IMR-90 (cell line): Measurements from ENCODE around the gene GSTA5. TPM values are rescaled to one million over a fixed set of nuclear protein-coding genes. Genes with fewer than 3 reads are reported as not detected.
"Not testable (repeated sequence)": the region's sequence is repeated elsewhere in the genome, so short reads cannot be mapped to it uniquely, and the experiment has no call there.

Experiments used
- ATAC-seq: fragments of 200-7000 bp; cut with Tn5 transposase; 2 replicates; pipeline ENCODE4 v1.9.1; 2020; ENCODE audit warnings: low read depth, mild to moderate bottlenecking, moderate library complexity
- BruUV-seq: library from RNA; stranded (reverse); fragments of 400-500 nt; replicated peaks from 2 replicates; lab custom pipeline; 2021; lab: Mats Ljungman, UMichigan
- CTCF ChIA-PET: fragments of 300-600 bp; formaldehyde crosslinking; extraction: SDS; loops from one replicate; lab custom pipeline; 2021; ENCODE audit warnings: antibody characterized with exemption; lab: Yijun Ruan, JAX
- POLR2A ChIA-PET: fragments of 300-600 bp; sonication (Branson Sonifier 250); formaldehyde crosslinking; loops from one replicate; lab custom pipeline; 2022; ENCODE audit warnings: antibody characterized with exemption; ENCODE audit not compliant: unreplicated experiment; lab: Charles Lee
- DNase-seq: peaks from one replicate; pipeline ENCODE4 v3.0.0; 2013
- H2AFZ ChIP-seq: replicated peaks from 2 replicates; pipeline ENCODE3; 2013; ENCODE audit warnings: low read length, mild to moderate bottlenecking; ENCODE audit not compliant: poor library complexity
- H2AK5ac ChIP-seq: 2 replicates; pipeline ENCODE4 v1.6.1; 2013; ENCODE audit warnings: low read depth, low read length, inconsistent platforms
- H2AK9ac ChIP-seq: replicated peaks from 2 replicates; pipeline ENCODE3; 2013; ENCODE audit warnings: mild to moderate bottlenecking, low read depth, low read length, moderate library complexity; ENCODE audit not compliant: poor library complexity
- H2BK120ac ChIP-seq: 2 replicates; pipeline ENCODE4 v1.6.1; 2013; ENCODE audit warnings: low read depth, low read length, inconsistent platforms
- H2BK15ac ChIP-seq: 3 replicates; pipeline ENCODE4 v1.6.1; 2013; ENCODE audit warnings: low read depth, low read length, inconsistent platforms
- H2BK20ac ChIP-seq: 2 replicates; pipeline ENCODE4 v1.6.1; 2013; ENCODE audit warnings: low read depth, mild to moderate bottlenecking, inconsistent platforms, low read length, moderate library complexity
- H2BK5ac ChIP-seq: 2 replicates; pipeline ENCODE4 v1.6.1; 2013; ENCODE audit warnings: mild to moderate bottlenecking, low read depth, low read length, inconsistent platforms; ENCODE audit not compliant: poor library complexity, severe bottlenecking
- H3K14ac ChIP-seq: replicated peaks from 2 replicates; pipeline ENCODE4 v1.6.1; 2013; ENCODE audit warnings: low read depth, low read length, inconsistent platforms
- H3K18ac ChIP-seq: 2 replicates; pipeline ENCODE4 v1.6.1; 2013; ENCODE audit warnings: low read depth, low read length, control low read depth
- H3K23ac ChIP-seq: 2 replicates; pipeline ENCODE4 v1.6.1; 2013; ENCODE audit warnings: low read depth, low read length, inconsistent platforms
- H3K27ac ChIP-seq: 2 replicates; pipeline ENCODE4 v1.5.1; 2013; ENCODE audit warnings: mild to moderate bottlenecking, control low read depth, low read length; ENCODE audit not compliant: insufficient read depth
- H3K27me3 ChIP-seq: 2 replicates; pipeline ENCODE4 v1.6.1; 2013; ENCODE audit warnings: low read length; ENCODE audit not compliant: control insufficient read depth, insufficient read depth
- H3K36me3 ChIP-seq: 2 replicates; pipeline ENCODE4 v1.6.1; 2013; ENCODE audit warnings: low read length, mixed read lengths; ENCODE audit not compliant: control insufficient read depth, insufficient read depth
- H3K4ac ChIP-seq: 2 replicates; pipeline ENCODE4 v1.6.1; 2013; ENCODE audit warnings: low read depth, low read length, inconsistent platforms
- H3K4me1 ChIP-seq: 2 replicates; pipeline ENCODE4 v1.6.1; 2013; ENCODE audit warnings: low read length, mixed read lengths; ENCODE audit not compliant: control insufficient read depth, insufficient read depth
- H3K4me2 ChIP-seq: 2 replicates; pipeline ENCODE4 v1.6.1; 2013; ENCODE audit warnings: low read depth, mild to moderate bottlenecking, control low read depth, low read length, moderate library complexity
- H3K4me3 ChIP-seq: 2 replicates; pipeline ENCODE4 v1.5.1; 2013; ENCODE audit warnings: low read depth, mild to moderate bottlenecking, control low read depth, low read length, moderate library complexity; ENCODE audit not compliant: insufficient read depth
- H3K56ac ChIP-seq: 2 replicates; pipeline ENCODE4 v1.6.1; 2013; ENCODE audit warnings: low read length, inconsistent platforms; ENCODE audit not compliant: insufficient read depth; ENCODE audit errors: extremely low read depth
- H3K79me1 ChIP-seq, 2 experiments: 2 replicates each; pipeline ENCODE4 v1.6.1; 2013; ENCODE audit warnings: low read length in 2 of 2, inconsistent platforms in 1 of 2, low read depth in 1 of 2
- H3K9ac ChIP-seq: 2 replicates; pipeline ENCODE4 v1.6.1; 2013; ENCODE audit warnings: low read depth, low read length, control low read depth
- H3K9me1 ChIP-seq: 2 replicates; pipeline ENCODE4 v1.6.1; 2013; ENCODE audit warnings: low read length, inconsistent platforms; ENCODE audit not compliant: insufficient read depth
- H3K9me3 ChIP-seq: 2 replicates; pipeline ENCODE4 v1.6.1; 2013; ENCODE audit warnings: low read length; ENCODE audit not compliant: control insufficient read depth, insufficient read depth
- H4K20me1 ChIP-seq: 2 replicates; pipeline ENCODE4 v1.6.1; 2013; ENCODE audit warnings: low read length, inconsistent platforms; ENCODE audit not compliant: insufficient read depth
- H4K5ac ChIP-seq: 2 replicates; pipeline ENCODE4 v1.6.1; 2013; ENCODE audit warnings: mild to moderate bottlenecking, low read depth, low read length, control low read depth
- H4K8ac ChIP-seq, 2 experiments: 2 replicates each; pipeline ENCODE4 v1.6.1; 2013; ENCODE audit warnings: low read depth in 2 of 2, low read length in 2 of 2, control low read depth in 1 of 2, inconsistent platforms in 1 of 2
- H4K91ac ChIP-seq: 2 replicates; pipeline ENCODE4 v1.6.1; 2013; ENCODE audit warnings: low read depth, low read length, inconsistent platforms; ENCODE audit not compliant: insufficient read depth
- WGBS, 2 experiments: methylation state at CpG; one replicate each; pipeline versions ENCODE4 v1.1.5 to v1.1.7; 2013; ENCODE audit warnings: missing lambda C conversion rate in 2 of 2; ENCODE audit not compliant: insufficient read length in 1 of 2; ENCODE audit errors: extremely low coverage in 2 of 2; 5-methylcytosine and 5-hydroxymethylcytosine counted together
- dilution Hi-C: fragments of 300-500 bp; cut with HindIII; formaldehyde crosslinking; loops from one replicate; pipeline ENCODE4 v1.14.3; 2018; ENCODE audit warnings: low sequenced_read_pairs; ENCODE audit not compliant: unreplicated experiment
- in situ Hi-C: fragments of 300-500 bp; cut with MboI; formaldehyde crosslinking; loops from 3 replicates; pipeline ENCODE4 v1.14.3; 2019; ENCODE audit warnings: low sequenced_read_pairs, inconsistent platforms, mixed read lengths
- intact Hi-C: fragments of 100-400 bp; cut with micrococcal nuclease; formaldehyde crosslinking; loops from 2 replicates; pipeline ENCODE4 v1.10.0; 2022
- polyA plus RNA-seq, 3 experiments: library from polyadenylated mRNA; depleted of rRNA; stranded (reverse); fragments of >200 nt; gene quantifications; 2 replicates each; pipeline ENCODE4 v1.2.3, GENCODE V29; 2012; ENCODE audit warnings: low replicate concordance in 1 of 3
- total RNA-seq: library from RNA; depleted of rRNA; stranded (reverse); fragments of >200 nt; gene quantifications from 2 replicates; pipeline ENCODE4 v1.2.3, GENCODE V29; 2012

The GSTA5 gene
- total and polyA plus RNA-seq, 2 of the 4 experiments (the other 2 are of a cell fraction): not detected

GRCh38 chr6:52825900-52826459 is 14.6 kb downstream of the GSTA5 start:
- WGBS, 2 experiments: no CpG with 5 or more reads among the region's 4 CpGs
- H3K4ac ChIP-seq, H3K4me2 ChIP-seq, H3K18ac ChIP-seq, DNase-seq, H2BK5ac ChIP-seq, CTCF ChIA-PET, H3K27ac ChIP-seq, H2AK5ac ChIP-seq, BruUV-seq, H3K4me3 ChIP-seq, H2BK15ac ChIP-seq, H3K14ac ChIP-seq, H3K9me3 ChIP-seq, H3K9me1 ChIP-seq, H3K23ac ChIP-seq, H3K27me3 ChIP-seq, H3K4me1 ChIP-seq, H3K56ac ChIP-seq, H2BK20ac ChIP-seq, H4K8ac ChIP-seq, H4K91ac ChIP-seq, H2AK9ac ChIP-seq, H2AFZ ChIP-seq, H3K79me1 ChIP-seq, dilution Hi-C loops, H3K36me3 ChIP-seq, H3K9ac ChIP-seq, POLR2A ChIA-PET, H4K5ac ChIP-seq, ATAC-seq, H2BK120ac ChIP-seq, H4K20me1 ChIP-seq: not testable (repeated sequence)
- intact Hi-C loops (loop anchor here (1.0 kb wide), 1 partner anchor 40 kb away; no protein-coding TSS in a partner anchor), in situ Hi-C loops (loop anchor here (5.0 kb wide), 1 partner anchor 39 kb away; no protein-coding TSS in a partner anchor)

DNA sequence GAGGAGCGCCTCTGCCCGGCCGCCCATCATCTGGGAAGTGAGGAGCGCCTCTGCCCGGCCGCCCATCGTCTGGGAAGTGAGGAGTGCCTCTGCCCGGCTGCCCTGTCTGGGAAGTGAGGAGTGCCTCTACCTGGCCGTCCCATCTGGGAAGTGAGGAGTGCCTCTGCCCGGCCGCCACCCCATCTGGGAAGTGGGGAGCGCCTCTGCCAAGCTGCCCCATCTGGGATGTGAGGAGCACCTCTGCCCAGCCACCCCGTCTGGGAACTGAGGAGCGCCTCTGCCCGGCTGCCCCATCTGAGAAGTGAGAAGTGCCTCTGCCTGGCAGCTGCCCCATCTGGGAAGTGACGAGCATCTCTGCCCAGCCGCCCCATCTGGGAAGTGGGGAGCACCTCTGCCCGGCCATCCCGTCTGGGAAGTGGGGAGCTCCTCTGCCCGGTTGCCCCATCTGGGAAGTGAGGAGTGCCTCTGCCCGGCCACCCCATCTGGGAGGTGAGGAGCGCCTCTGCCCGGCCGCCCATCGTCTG is 15.3 kb downstream of the GSTA5 start:
- H2AFZ ChIP-seq, H3K36me3 ChIP-seq, H2BK120ac ChIP-seq, H3K56ac ChIP-seq, POLR2A ChIA-PET, dilution Hi-C loops, H3K9ac ChIP-seq, H4K8ac ChIP-seq, BruUV-seq, H3K23ac ChIP-seq, H2AK5ac ChIP-seq, H3K9me1 ChIP-seq, DNase-seq, H3K4me2 ChIP-seq, H3K18ac ChIP-seq, H2BK5ac ChIP-seq, CTCF ChIA-PET, H4K5ac ChIP-seq, H3K4me3 ChIP-seq, H3K79me1 ChIP-seq, H2AK9ac ChIP-seq, H3K27me3 ChIP-seq, H3K4ac ChIP-seq, H4K20me1 ChIP-seq, ATAC-seq, H3K4me1 ChIP-seq, H4K91ac ChIP-seq, intact Hi-C loops, H3K14ac ChIP-seq, H3K9me3 ChIP-seq, H2BK15ac ChIP-seq, H3K27ac ChIP-seq, H2BK20ac ChIP-seq: not testable (repeated sequence)
- WGBS, 2 experiments: 71% methylated on average over 6 of the region's 25 CpGs; no CpG with 5 or more reads in 1 of the 2 experiments
- in situ Hi-C loops: loop anchor here (5.0 kb wide), 1 partner anchor 38 kb away; no protein-coding TSS in a partner anchor
